ENCODE results near the gene SCN5A. TPM values are rescaled to one million over a fixed set of nuclear protein-coding genes. Genes with fewer than 3 reads are reported as not detected.

The SCN5A gene
- total RNA-seq, 1 donor from 2014 or later = 239 TPM

DNA sequence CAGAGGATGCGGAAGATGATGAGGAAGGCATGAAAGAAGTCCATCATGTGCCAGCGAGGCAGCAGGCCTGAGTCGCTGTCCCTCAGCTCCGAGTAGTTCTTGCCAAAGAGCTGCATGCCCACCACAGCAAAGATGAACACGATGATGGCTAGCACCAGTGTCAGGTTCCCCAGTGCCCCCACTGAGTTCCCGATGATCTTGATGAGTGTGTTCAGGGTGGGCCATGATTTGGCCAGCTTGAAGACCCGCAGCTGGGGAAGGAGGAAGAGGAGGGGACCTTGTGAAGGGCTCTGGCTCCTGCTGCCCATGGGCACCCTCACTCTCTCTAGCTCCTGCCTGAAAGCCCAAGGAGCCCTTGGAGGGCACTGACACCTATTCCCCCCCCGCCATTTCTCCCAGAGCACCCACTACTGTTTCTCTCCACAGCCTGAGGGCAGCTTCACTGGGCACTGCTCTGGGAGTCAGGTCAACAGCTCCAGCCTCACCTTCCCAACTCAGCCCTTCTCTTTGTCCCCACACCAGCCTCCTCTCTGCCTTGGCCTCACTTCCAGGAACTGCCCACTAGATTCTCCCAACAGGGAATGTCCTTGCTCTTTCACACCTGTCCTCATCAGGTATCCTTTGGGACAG, 63.6 kb downstream of the SCN5A start:
- Histone ChIP-seq H3K36me3 (peaks cover 24% of the 10 kb centered on the region), H3K27me3 (ENCODE audit: low read depth) (no peaks in the 10 kb centered on the region), H3K4me1 (peaks cover 69% of the 10 kb centered on the region), H3K9me3 (replicated peaks) (no peaks in the 10 kb centered on the region), H3K27ac (replicated peaks) (no peak overlapping the region), H3K4me3 (no peak overlapping the region)
- DNase-seq = no peak
- TF ChIP-seq, protein P1, sequence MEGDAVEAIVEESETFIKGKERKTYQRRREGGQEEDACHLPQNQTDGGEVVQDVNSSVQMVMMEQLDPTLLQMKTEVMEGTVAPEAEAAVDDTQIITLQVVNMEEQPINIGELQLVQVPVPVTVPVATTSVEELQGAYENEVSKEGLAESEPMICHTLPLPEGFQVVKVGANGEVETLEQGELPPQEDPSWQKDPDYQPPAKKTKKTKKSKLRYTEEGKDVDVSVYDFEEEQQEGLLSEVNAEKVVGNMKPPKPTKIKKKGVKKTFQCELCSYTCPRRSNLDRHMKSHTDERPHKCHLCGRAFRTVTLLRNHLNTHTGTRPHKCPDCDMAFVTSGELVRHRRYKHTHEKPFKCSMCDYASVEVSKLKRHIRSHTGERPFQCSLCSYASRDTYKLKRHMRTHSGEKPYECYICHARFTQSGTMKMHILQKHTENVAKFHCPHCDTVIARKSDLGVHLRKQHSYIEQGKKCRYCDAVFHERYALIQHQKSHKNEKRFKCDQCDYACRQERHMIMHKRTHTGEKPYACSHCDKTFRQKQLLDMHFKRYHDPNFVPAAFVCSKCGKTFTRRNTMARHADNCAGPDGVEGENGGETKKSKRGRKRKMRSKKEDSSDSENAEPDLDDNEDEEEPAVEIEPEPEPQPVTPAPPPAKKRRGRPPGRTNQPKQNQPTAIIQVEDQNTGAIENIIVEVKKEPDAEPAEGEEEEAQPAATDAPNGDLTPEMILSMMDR (IDR thresholded peaks at IDR 0.05; ENCODE audit: borderline replicate concordance) = no peak
- intact Hi-C loops (cut with micrococcal nuclease) = no loop called here

- H3K9me3 ChIP-seq (replicated peaks) = no peaks in the 10 kb centered on the region
- intact Hi-C loops (cut with micrococcal nuclease) = no loop called here
- DNase-seq = no peak
- H3K36me3 ChIP-seq = peaks cover 17% of the 10 kb centered on the region
- no peak overlapping the region for H3K4me3 ChIP-seq
- peak overlapping the region; percentile 94 for H3K27ac ChIP-seq (replicated peaks)
- H3K4me1 ChIP-seq = peaks cover 71% of the 10 kb centered on the region
- no peaks in the 10 kb centered on the region for H3K27me3 ChIP-seq (ENCODE audit: low read depth)
- TF ChIP-seq, protein P1 (IDR thresholded peaks at IDR 0.05; ENCODE audit: borderline replicate concordance) = no peak
Measured at GRCh38 chr3:38583688-38584087, 65.8 kb downstream of the SCN5A start.

DNA sequence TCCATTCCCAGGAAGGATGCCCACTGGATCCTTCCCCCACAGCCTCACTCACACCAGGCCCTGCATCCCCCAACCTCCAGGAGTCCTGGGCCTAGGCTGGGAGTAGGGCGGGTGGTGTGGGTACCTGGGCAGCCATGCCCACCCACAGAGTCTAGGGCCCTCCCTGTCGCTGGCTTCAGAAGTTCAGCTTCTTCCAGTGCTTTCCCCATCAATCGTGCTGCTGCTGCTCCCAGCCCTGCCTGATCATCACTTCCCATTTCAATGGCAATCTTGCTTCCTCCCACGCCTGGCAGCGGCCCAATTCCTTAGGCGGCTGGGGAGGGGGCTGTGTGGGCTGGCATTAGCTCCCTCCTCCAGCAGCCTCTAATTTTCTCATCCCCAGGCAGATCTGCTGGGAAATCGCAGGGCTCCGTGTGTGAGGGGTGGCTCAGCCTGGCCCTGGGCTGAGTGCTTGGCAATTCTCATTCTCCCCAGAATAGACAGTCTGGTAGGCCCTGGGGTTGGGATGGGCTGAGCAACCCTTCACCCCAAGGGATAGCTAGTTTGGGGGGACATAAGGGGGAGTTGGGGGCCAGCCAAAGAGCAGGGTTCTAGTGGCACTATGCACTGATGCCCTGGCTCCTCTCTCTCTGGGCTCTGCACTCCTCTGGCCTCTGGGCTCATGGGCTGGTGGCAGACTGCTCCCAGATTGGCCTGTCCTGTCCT, 66.4 kb downstream of the SCN5A start:
- Histone ChIP-seq H3K27me3 (ENCODE audit: low read depth) (no peaks in the 10 kb centered on the region), H3K27ac (replicated peaks) (peak overlapping the region; percentile 94), H3K36me3 (peaks cover 17% of the 10 kb centered on the region), H3K4me3 (no peak overlapping the region), H3K4me1 (peaks cover 71% of the 10 kb centered on the region), H3K9me3 (replicated peaks) (no peaks in the 10 kb centered on the region)
- DNase-seq = no peak
- intact Hi-C loops (cut with micrococcal nuclease) = no loop called here
- TF ChIP-seq, protein P1 (IDR thresholded peaks at IDR 0.05; ENCODE audit: borderline replicate concordance) = no peak

- Histone ChIP-seq H3K27ac (replicated peaks) (peak overlapping the region; percentile 94), H3K4me1 (peaks cover 73% of the 10 kb centered on the region)
- intact Hi-C loops (cut with micrococcal nuclease) = no loop called here
Measured at GRCh38 chr3:38582316-38582715, 67.2 kb downstream of the SCN5A start.

GRCh38 chr3:38581774-38582173, 67.7 kb downstream of the SCN5A start:
- Histone ChIP-seq H3K4me3 (no peak overlapping the region), H3K36me3 (peaks cover 28% of the 10 kb centered on the region), H3K27ac (replicated peaks) (peak overlapping the region; percentile 94), H3K4me1 (peaks cover 78% of the 10 kb centered on the region), H3K27me3 (ENCODE audit: low read depth) (no peaks in the 10 kb centered on the region), H3K9me3 (replicated peaks) (no peaks in the 10 kb centered on the region)
- intact Hi-C loops (cut with micrococcal nuclease) = no loop called here
- no peak for DNase-seq
- TF ChIP-seq, protein P1 (IDR thresholded peaks at IDR 0.05; ENCODE audit: borderline replicate concordance) = no peak

More at GRCh38 chr3:38582316-38582715, 67.2 kb downstream of the SCN5A start:
- Histone ChIP-seq H3K4me3 (no peak overlapping the region), H3K36me3 (peaks cover 22% of the 10 kb centered on the region), H3K9me3 (replicated peaks) (no peaks in the 10 kb centered on the region), H3K27me3 (ENCODE audit: low read depth) (no peaks in the 10 kb centered on the region)
- TF ChIP-seq, protein P1 (IDR thresholded peaks at IDR 0.05; ENCODE audit: borderline replicate concordance) = no peak
- no peak for DNase-seq

All from left ventricle myocardium inferior (tissue), 1 donor.